Muscle layer of colon (tissue), 2 donors: ENCODE measurements around the gene CACNA1E.

Experiments
- H3K27ac ChIP-seq: one replicate; pipeline ENCODE4 v1.7.0; 2013; ENCODE audit warnings: low read depth, mild to moderate bottlenecking, low read length, moderate library complexity
- H3K27me3 ChIP-seq, 2 donors: one replicate each; pipeline ENCODE4 v1.7.0; 2013; ENCODE audit warnings: low read length in 2 of 2, mild to moderate bottlenecking in 2 of 2; ENCODE audit not compliant: insufficient read depth in 2 of 2, control insufficient read depth in 1 of 2
- H3K36me3 ChIP-seq: one replicate; pipeline ENCODE4 v1.7.0; 2013; ENCODE audit warnings: mild to moderate bottlenecking, low read length; ENCODE audit not compliant: insufficient read depth
- H3K4me1 ChIP-seq: one replicate; pipeline ENCODE4 v1.7.0; 2013; ENCODE audit warnings: mild to moderate bottlenecking, low read length; ENCODE audit not compliant: insufficient read depth
- H3K4me3 ChIP-seq, 2 donors: one replicate each; pipeline ENCODE4 v1.7.0; 2013; ENCODE audit warnings: low read length in 2 of 2, low read depth in 1 of 2, mild to moderate bottlenecking in 1 of 2, moderate library complexity in 1 of 2
- H3K9ac ChIP-seq: one replicate; pipeline ENCODE4 v1.7.0; 2013; ENCODE audit warnings: low read length
- H3K9me3 ChIP-seq: one replicate; pipeline ENCODE4 v1.7.0; 2013; ENCODE audit warnings: mild to moderate bottlenecking, low read length
- donor health status: abdominal sarcoma.
- donor health status: Adenocarcinoma of cecum.

Gene CACNA1E

DNA sequence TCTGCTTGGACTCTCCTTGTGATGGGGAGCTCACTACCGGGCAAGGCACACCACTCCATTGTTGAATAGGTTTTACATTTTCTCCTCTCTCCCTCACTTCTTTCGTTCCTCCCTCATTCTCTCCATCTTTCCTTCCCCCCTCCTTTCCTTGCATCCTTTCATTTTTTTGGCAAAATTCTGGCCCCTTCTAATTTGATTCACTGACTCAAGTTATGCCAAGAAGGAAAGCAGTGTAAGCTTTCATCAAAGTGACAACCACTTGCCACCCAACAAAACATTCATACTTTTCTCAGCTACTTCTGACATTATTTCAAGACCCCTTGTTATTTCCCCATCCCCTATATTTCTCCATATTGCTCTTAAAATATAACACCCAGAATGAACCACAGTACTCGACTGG, 68.4 kb downstream of the CACNA1E start:
- Histone ChIP-seq H3K4me1 (peaks cover 11% of the 10 kb centered on the region), H3K27me3 (no peaks in the 10 kb centered on the region), H3K4me3 (no peak overlapping the region), H3K36me3 (no peaks in the 10 kb centered on the region), H3K9me3 (no peaks in the 10 kb centered on the region), H3K9ac (no peak overlapping the region), H3K27ac (no peak overlapping the region)

DNA sequence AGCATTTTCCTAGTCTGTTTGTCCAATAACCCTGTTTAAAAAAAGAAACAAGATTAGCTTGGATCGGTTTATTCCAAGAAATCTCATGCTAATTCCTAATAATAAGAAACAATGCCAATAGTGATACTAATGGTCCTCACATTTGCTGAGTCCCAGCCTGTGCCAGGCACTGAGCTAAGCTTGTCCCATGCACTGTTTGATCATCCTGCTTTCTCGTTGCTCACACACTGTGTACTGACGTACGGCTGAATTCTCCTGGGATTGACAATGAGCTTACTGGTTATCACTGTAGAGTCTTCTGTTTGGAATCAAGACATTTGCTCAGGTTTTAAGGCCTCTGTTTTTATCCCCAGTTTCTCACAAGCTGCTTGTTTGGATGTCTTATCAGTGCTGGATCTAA, 71.1 kb downstream of the CACNA1E start:
- no peak overlapping the region for H3K27ac ChIP-seq
- no peaks in the 10 kb centered on the region for H3K36me3 ChIP-seq
- no peak overlapping the region for H3K4me3 ChIP-seq
- no peaks in the 10 kb centered on the region for H3K27me3 ChIP-seq
- no peak overlapping the region for H3K9ac ChIP-seq
- no peaks in the 10 kb centered on the region for H3K9me3 ChIP-seq
- peaks cover 11% of the 10 kb centered on the region for H3K4me1 ChIP-seq

DNA sequence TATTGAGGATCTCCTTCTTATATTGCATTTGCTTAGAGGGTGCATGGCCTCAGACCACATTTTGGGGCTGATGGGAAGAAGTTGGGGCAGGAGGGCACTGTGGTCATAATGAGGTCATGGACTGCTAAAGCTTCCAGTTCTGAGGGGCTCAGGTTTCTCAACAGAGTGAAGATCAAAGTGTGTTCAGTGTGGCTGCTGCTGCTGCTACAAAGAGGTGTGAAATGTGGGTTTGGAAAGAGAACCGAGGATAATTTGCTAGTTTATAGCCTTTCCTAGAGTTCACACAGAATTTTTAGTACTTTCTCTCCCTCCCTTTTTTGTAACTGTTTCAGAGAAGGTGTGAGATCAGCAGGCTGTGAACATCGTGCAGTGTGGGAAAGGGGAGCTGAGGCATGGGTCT, 73.3 kb downstream of the CACNA1E start:
- no peak overlapping the region for H3K27ac ChIP-seq
- no peak overlapping the region for H3K9ac ChIP-seq
- H3K27me3 ChIP-seq: no peaks in the 10 kb centered on the region
- H3K4me1 ChIP-seq: no peaks in the 10 kb centered on the region
- H3K9me3 ChIP-seq: no peaks in the 10 kb centered on the region
- H3K36me3 ChIP-seq: no peaks in the 10 kb centered on the region
- no peak overlapping the region for H3K4me3 ChIP-seq

DNA sequence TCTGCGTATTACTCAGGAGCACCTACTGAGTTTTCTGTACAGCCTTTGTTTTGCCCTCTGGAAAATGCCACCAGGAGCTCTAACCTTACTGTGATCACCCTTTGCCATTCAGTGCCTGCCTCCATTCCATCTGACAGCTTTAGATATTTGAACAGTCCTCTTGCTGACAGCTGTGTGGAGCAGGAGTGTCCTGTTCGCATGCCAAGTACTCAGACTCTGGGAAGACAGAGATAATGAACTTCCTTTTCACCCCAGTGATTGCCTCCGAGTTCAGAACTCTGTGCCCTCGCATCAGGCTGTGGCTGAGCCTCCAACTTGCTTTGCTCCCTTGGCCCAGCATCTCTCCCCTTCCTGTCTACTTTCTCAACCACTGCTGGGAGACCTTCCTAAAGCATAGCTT, 74.0 kb downstream of the CACNA1E start:
- Histone ChIP-seq H3K27ac (no peak overlapping the region), H3K27me3 (no peaks in the 10 kb centered on the region)

DNA sequence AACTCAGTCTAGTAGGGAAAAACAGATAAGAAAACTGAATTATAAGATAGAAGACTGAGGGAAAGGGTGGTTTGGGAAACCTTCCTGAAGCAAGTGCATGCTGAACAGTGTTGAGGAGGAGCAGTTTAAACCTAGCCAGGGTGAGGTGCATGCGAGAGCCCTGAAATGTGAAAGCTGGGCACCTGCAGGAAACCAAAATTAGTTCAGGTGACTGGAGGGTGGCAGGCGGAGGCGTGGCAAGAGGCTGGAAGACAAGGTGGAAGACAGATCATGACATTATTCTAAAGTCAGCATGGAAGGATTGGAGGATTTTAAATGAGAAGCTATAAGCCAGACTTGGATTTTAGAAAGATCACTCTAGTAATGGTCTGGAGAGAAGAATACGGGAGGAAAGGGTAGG, 75.1 kb downstream of the CACNA1E start:
- no peak overlapping the region for H3K9ac ChIP-seq
- no peaks in the 10 kb centered on the region for H3K36me3 ChIP-seq
- H3K27me3 ChIP-seq: no peaks in the 10 kb centered on the region
- H3K4me1 ChIP-seq: no peaks in the 10 kb centered on the region
- no peak overlapping the region for H3K27ac ChIP-seq
- no peak overlapping the region for H3K4me3 ChIP-seq
- no peaks in the 10 kb centered on the region for H3K9me3 ChIP-seq

More for the DNA sequence above, 74.0 kb downstream of the CACNA1E start:
- Histone ChIP-seq H3K9ac (no peak overlapping the region), H3K4me3 (no peak overlapping the region), H3K4me1 (no peaks in the 10 kb centered on the region), H3K36me3 (no peaks in the 10 kb centered on the region), H3K9me3 (no peaks in the 10 kb centered on the region)

DNA sequence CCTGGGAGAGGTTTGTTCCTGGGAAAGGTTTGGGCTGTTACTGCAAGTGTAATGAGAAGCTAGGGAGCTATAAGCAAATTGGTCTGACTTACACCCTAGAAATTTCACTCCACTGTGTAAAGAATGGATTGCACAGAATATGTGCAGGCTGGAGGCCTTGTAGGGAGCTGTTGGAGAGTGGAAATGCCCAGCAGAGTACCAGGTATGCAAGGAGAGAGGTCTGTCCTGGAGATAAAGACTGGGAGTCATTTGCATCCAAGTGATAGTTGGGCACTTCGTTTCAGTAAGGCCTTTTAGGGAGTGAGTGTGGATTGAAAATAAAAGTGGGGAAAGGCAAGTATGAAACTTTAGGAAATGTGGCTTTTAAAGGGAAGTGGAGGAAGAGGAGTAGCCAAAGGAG, 75.8 kb downstream of the CACNA1E start:
- Histone ChIP-seq H3K4me1 (no peaks in the 10 kb centered on the region), H3K27me3 (no peaks in the 10 kb centered on the region), H3K9me3 (no peaks in the 10 kb centered on the region), H3K36me3 (no peaks in the 10 kb centered on the region), H3K27ac (no peak overlapping the region), H3K4me3 (no peak overlapping the region), H3K9ac (no peak overlapping the region)

DNA sequence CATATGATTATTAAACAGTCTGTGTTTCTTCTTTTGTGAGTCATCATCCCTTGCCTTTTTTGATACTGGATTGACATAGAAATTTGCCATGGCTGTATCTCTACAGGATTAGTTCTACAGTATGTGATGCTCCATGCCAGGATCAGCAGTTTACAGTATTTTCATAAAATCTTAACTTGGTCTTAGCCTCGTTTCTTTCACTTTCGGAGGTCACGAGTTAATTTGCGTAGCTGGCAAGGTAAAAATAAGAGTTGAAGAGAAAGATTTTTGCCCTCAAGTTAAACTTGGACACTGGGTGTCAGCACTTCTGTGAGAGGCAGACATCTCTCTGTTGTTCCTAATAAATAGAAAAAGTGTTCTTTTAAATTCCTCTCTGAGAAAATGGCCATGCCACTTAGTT, 79.1 kb downstream of the CACNA1E start:
- no peaks in the 10 kb centered on the region for H3K9me3 ChIP-seq
- H3K36me3 ChIP-seq: no peaks in the 10 kb centered on the region
- H3K27me3 ChIP-seq: no peaks in the 10 kb centered on the region
- no peaks in the 10 kb centered on the region for H3K4me1 ChIP-seq
- no peak overlapping the region for H3K9ac ChIP-seq
- no peak overlapping the region for H3K4me3 ChIP-seq
- no peak overlapping the region for H3K27ac ChIP-seq

DNA sequence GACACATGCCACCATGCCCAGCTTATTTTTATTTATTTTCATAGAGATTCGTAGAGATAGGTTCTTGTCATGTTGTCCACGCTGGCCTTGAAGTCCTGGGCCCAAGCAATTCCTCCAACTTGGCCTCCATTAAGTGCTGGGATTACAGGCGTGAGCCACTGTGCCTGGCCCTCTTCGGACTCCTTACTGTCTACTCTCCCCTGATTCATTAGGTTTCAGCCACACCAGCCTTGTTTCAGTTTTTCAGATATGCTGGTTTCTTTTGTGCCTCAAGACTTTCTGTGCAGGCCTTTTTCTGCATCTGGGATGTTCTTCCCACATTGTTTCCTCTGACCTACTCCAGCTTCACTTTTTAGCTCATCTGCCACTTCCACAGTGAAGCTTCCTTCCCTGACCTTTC, 85.4 kb downstream of the CACNA1E start:
- no peaks in the 10 kb centered on the region for H3K9me3 ChIP-seq
- H3K4me3 ChIP-seq: no peak overlapping the region
- no peaks in the 10 kb centered on the region for H3K4me1 ChIP-seq
- H3K36me3 ChIP-seq: no peaks in the 10 kb centered on the region
- no peaks in the 10 kb centered on the region for H3K27me3 ChIP-seq
- H3K27ac ChIP-seq: no peak overlapping the region
- no peak overlapping the region for H3K9ac ChIP-seq

DNA sequence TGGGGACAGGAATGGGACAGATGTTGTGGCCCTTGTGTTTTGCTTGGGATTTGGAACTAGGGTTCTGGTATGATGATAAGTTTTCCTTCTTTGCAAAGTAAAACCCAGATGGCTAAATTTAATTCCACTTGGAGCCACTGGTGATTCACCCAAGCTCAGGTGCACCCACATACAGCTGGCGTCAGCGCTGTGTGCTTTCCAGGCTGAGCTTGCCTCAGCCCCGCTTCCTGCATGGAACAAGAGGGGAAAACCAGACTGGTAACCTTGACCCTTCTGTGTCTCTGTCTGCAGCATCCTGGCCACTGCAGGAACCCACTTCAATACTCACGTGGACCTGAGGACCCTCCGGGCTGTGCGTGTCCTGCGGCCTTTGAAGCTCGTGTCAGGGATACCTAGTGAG, 94.2 kb downstream of the CACNA1E start:
- H3K36me3 ChIP-seq: no peaks in the 10 kb centered on the region
- no peaks in the 10 kb centered on the region for H3K4me1 ChIP-seq
- no peak overlapping the region for H3K4me3 ChIP-seq
- H3K9me3 ChIP-seq: no peaks in the 10 kb centered on the region
- no peak overlapping the region for H3K9ac ChIP-seq
- no peak overlapping the region for H3K27ac ChIP-seq
- H3K27me3 ChIP-seq: no peaks in the 10 kb centered on the region

DNA sequence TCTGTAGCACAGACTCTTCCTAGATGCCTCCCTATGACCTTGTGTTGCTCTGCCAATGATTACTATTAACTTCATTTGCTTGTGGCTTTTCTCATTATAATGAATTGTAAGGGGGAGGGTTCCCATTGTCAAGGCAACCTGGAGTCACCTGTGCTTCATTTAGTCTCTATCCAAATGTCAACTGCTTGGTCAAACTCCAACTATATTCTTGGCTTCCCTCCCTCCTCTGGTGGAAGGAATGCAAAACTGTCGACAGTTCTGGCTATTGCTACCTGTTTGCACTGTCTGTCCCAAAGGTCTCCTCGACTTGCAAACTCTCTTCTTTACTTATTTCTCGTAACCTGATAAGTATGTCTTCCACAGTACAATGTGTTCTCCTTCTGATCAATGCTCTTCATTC, 100.3 kb downstream of the CACNA1E start:
- Histone ChIP-seq H3K9me3 (no peaks in the 10 kb centered on the region), H3K27me3 (no peaks in the 10 kb centered on the region), H3K27ac (no peak overlapping the region), H3K4me3 (no peak overlapping the region), H3K9ac (no peak overlapping the region), H3K36me3 (no peaks in the 10 kb centered on the region), H3K4me1 (no peaks in the 10 kb centered on the region)

DNA sequence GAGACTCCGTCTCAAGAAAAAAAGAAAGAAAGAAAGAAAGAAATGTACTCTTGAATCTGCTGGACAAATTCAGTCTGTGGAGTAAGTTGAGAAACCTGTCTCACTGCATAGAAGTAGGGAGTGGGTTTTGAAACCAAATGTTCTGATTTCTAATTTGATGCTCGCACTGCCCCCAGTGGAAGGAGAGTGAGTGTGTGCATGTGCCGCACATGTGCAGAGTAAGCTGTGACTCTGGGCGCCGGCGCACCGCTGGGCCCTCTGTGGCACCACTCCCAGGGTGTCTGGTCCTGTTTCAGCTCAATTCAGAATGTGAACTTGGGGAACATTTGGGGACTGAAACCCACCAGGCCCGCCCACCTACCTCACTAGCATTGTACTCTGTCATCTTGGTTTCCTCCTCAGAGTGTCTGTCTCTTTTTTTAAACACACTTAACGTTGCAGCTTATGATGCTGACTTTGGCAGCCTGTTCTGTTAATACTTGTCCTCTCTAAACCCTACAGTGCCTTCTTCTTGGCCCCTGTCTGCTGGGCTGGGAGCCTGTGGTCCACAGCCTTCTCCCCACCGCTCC, 104.6 kb downstream of the CACNA1E start:
- no peaks in the 10 kb centered on the region for H3K27me3 ChIP-seq
- no peak overlapping the region for H3K9ac ChIP-seq
- H3K36me3 ChIP-seq: no peaks in the 10 kb centered on the region
- H3K9me3 ChIP-seq: no peaks in the 10 kb centered on the region
- no peaks in the 10 kb centered on the region for H3K4me1 ChIP-seq
- H3K4me3 ChIP-seq: no peak overlapping the region
- H3K27ac ChIP-seq: no peak overlapping the region

DNA sequence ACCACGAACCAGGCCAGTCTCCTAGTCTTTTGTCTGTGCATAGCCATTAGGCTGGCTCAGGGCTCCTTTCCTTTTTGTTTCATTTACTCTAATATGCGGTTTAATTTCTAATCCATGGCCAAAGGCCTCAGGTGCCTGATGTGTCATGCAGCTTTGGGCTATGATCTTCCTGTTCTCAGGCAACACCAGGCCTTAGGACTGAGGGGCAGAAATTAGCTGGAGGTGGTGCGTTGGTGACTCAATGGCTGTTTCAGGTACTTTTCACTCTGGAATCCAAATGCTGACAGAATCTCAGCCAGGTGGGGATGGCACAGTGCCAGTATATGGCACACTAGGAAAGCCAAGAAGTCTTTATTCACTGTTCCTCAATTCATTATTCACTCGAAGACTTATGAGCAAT, 105.3 kb downstream of the CACNA1E start:
- Histone ChIP-seq H3K4me3 (no peak overlapping the region), H3K4me1 (no peaks in the 10 kb centered on the region), H3K27ac (no peak overlapping the region), H3K9me3 (no peaks in the 10 kb centered on the region), H3K36me3 (no peaks in the 10 kb centered on the region), H3K27me3 (no peaks in the 10 kb centered on the region), H3K9ac (no peak overlapping the region)
